ENCODE data around the gene CFAP73.

DNA sequence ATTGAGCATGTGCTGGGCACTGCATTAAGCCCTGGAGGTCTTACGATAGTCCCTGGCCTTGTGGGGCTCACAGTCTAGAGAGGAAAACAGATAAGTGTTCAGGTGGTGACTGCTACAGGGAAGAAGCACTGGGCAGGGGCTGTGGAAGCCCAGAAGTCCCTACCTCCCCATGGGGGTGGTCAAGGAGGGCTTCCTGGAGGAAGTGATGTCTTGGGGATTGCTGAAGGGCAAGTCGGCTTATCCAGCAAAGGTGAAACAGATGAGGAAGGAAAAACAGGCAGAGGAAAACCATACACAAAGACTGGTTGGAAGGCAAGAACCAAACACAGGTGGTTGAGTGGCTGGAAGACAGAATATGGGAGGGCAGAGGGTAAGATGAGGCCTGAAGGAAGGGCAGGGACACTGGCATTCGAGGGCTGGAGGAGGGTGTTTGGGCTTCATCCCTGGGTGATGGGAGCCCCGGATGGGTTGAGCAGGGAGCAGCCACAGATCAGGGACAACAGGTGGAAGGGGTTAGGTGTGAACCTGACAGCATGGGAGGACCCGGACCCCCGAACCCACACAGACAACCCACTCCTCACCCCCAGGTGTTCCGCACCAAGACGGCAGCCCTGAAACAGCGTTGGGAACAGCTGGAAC is 2.8 kb downstream of the CFAP73 start:
- TF ChIP-seq, protein P1, sequence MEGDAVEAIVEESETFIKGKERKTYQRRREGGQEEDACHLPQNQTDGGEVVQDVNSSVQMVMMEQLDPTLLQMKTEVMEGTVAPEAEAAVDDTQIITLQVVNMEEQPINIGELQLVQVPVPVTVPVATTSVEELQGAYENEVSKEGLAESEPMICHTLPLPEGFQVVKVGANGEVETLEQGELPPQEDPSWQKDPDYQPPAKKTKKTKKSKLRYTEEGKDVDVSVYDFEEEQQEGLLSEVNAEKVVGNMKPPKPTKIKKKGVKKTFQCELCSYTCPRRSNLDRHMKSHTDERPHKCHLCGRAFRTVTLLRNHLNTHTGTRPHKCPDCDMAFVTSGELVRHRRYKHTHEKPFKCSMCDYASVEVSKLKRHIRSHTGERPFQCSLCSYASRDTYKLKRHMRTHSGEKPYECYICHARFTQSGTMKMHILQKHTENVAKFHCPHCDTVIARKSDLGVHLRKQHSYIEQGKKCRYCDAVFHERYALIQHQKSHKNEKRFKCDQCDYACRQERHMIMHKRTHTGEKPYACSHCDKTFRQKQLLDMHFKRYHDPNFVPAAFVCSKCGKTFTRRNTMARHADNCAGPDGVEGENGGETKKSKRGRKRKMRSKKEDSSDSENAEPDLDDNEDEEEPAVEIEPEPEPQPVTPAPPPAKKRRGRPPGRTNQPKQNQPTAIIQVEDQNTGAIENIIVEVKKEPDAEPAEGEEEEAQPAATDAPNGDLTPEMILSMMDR (IDR thresholded peaks at IDR 0.05) = no peak
- TF ChIP-seq POLR2AphosphoS5 (IDR thresholded peaks at IDR 0.05) = no peak
